Measurements from ENCODE around the gene TMEFF2.

The TMEFF2 gene

GRCh38 chr2:192038110-192038509 is 156.6 kb downstream of the TMEFF2 start:
- 100% methylated on average over 1 of the region's 1 CpG for WGBS (ENCODE audit: insufficient coverage)
- Histone ChIP-seq H3K9me3 (ENCODE audit: control extremely low read depth in 1 of 5, control insufficient read depth in 4 of 5, insufficient read depth in 2 of 5, low read depth in 1 of 5, low read length in 4 of 5) (no peaks in the 10 kb centered on the region), H3K27ac (ENCODE audit: insufficient read depth in 1 of 2, low read depth in 1 of 2, low read length in 2 of 2, poor library complexity in 1 of 2, severe bottlenecking in 2 of 2) (no peak overlapping the region), H3K4me1 (ENCODE audit: control extremely low read depth in 1 of 4, control insufficient read depth in 4 of 4, insufficient read depth in 4 of 4, low read length in 3 of 4) (no peaks in the 10 kb centered on the region), H3K27me3 (replicated peaks in 2 of 5; ENCODE audit: control insufficient read depth in 4 of 5, insufficient read depth in 5 of 5, low read length in 4 of 5) (no peaks in the 10 kb centered on the region), H3K4me3 (ENCODE audit: control insufficient read depth in 1 of 7, extremely low read depth in 1 of 7, insufficient read depth in 4 of 7, low read depth in 2 of 7, low read length in 6 of 7) (no peak overlapping the region), H3K36me3 (ENCODE audit: control insufficient read depth in 4 of 4, insufficient read depth in 4 of 4, low read length in 3 of 4) (no peaks in the 10 kb centered on the region)
- ChIA-PET CTCF (no interaction called here), POLR2A (no interaction called here)
- no peak for DNase-seq

- Histone ChIP-seq H3K4me1 (ENCODE audit: control extremely low read depth in 1 of 4, control insufficient read depth in 4 of 4, insufficient read depth in 4 of 4, low read length in 3 of 4) (no peaks in the 10 kb centered on the region), H3K27me3 (replicated peaks in 2 of 5; ENCODE audit: control insufficient read depth in 4 of 5, insufficient read depth in 5 of 5, low read length in 4 of 5) (no peaks in the 10 kb centered on the region), H3K36me3 (ENCODE audit: control insufficient read depth in 4 of 4, insufficient read depth in 4 of 4, low read length in 3 of 4) (no peaks in the 10 kb centered on the region), H3K9me3 (ENCODE audit: control extremely low read depth in 1 of 5, control insufficient read depth in 4 of 5, insufficient read depth in 2 of 5, low read depth in 1 of 5, low read length in 4 of 5) (no peaks in the 10 kb centered on the region), H3K4me3 (ENCODE audit: control insufficient read depth in 1 of 7, extremely low read depth in 1 of 7, insufficient read depth in 4 of 7, low read depth in 2 of 7, low read length in 6 of 7) (no peak overlapping the region), H3K27ac (ENCODE audit: insufficient read depth in 1 of 2, low read depth in 1 of 2, low read length in 2 of 2, poor library complexity in 1 of 2, severe bottlenecking in 2 of 2) (no peak overlapping the region)
- ChIA-PET POLR2A (no interaction called here), CTCF (no interaction called here)
- DNase-seq = no peak
- 94% methylated on average over 3 of the region's 3 CpGs for WGBS (ENCODE audit: insufficient coverage)
Observed at GRCh38 chr2:192035731-192036442, 158.8 kb downstream of the TMEFF2 start.

- H3K27me3 ChIP-seq (replicated peaks in 2 of 5; ENCODE audit: control insufficient read depth in 4 of 5, insufficient read depth in 5 of 5, low read length in 4 of 5) = no peaks in the 10 kb centered on the region
- no peak for DNase-seq
- CTCF ChIA-PET = interaction anchor here (1.0 kb wide), 1 partner anchor 12 kb away, joined by 3 read pairs; no protein-coding TSS in a partner anchor
- H3K4me3 ChIP-seq (ENCODE audit: control insufficient read depth in 1 of 7, extremely low read depth in 1 of 7, insufficient read depth in 4 of 7, low read depth in 2 of 7, low read length in 6 of 7) = no peak overlapping the region
- no peaks in the 10 kb centered on the region for H3K4me1 ChIP-seq (ENCODE audit: control extremely low read depth in 1 of 4, control insufficient read depth in 4 of 4, insufficient read depth in 4 of 4, low read length in 3 of 4)
- 97% methylated on average over 3 of the region's 3 CpGs for WGBS (ENCODE audit: insufficient coverage)
- POLR2A ChIA-PET = no interaction called here
- H3K36me3 ChIP-seq (ENCODE audit: control insufficient read depth in 4 of 4, insufficient read depth in 4 of 4, low read length in 3 of 4) = no peaks in the 10 kb centered on the region
- H3K9me3 ChIP-seq (ENCODE audit: control extremely low read depth in 1 of 5, control insufficient read depth in 4 of 5, insufficient read depth in 2 of 5, low read depth in 1 of 5, low read length in 4 of 5) = no peaks in the 10 kb centered on the region
- H3K27ac ChIP-seq (ENCODE audit: insufficient read depth in 1 of 2, low read depth in 1 of 2, low read length in 2 of 2, poor library complexity in 1 of 2, severe bottlenecking in 2 of 2) = no peak overlapping the region
Observed at GRCh38 chr2:192030856-192031255, 163.9 kb downstream of the TMEFF2 start.

GRCh38 chr2:192030289-192030688 is 164.4 kb downstream of the TMEFF2 start:
- no peak for DNase-seq
- Histone ChIP-seq H3K4me3 (ENCODE audit: control insufficient read depth in 1 of 7, extremely low read depth in 1 of 7, insufficient read depth in 4 of 7, low read depth in 2 of 7, low read length in 6 of 7) (no peak overlapping the region), H3K27me3 (replicated peaks in 2 of 5; ENCODE audit: control insufficient read depth in 4 of 5, insufficient read depth in 5 of 5, low read length in 4 of 5) (no peaks in the 10 kb centered on the region), H3K4me1 (ENCODE audit: control extremely low read depth in 1 of 4, control insufficient read depth in 4 of 4, insufficient read depth in 4 of 4, low read length in 3 of 4) (no peaks in the 10 kb centered on the region), H3K27ac (ENCODE audit: insufficient read depth in 1 of 2, low read depth in 1 of 2, low read length in 2 of 2, poor library complexity in 1 of 2, severe bottlenecking in 2 of 2) (no peak overlapping the region), H3K36me3 (ENCODE audit: control insufficient read depth in 4 of 4, insufficient read depth in 4 of 4, low read length in 3 of 4) (no peaks in the 10 kb centered on the region), H3K9me3 (ENCODE audit: control extremely low read depth in 1 of 5, control insufficient read depth in 4 of 5, insufficient read depth in 2 of 5, low read depth in 1 of 5, low read length in 4 of 5) (no peaks in the 10 kb centered on the region)
- no CpG with 5 or more reads among the region's 1 CpG for WGBS (ENCODE audit: insufficient coverage)
- CTCF ChIA-PET = interaction anchor here (1.1 kb wide), 1 partner anchor 27 kb away, joined by 3 read pairs; no protein-coding TSS in a partner anchor
- POLR2A ChIA-PET = no interaction called here

GRCh38 chr2:192029089-192029488 is 165.6 kb downstream of the TMEFF2 start:
- Histone ChIP-seq H3K4me1 (ENCODE audit: control extremely low read depth in 1 of 4, control insufficient read depth in 4 of 4, insufficient read depth in 4 of 4, low read length in 3 of 4) (no peaks in the 10 kb centered on the region), H3K4me3 (ENCODE audit: control insufficient read depth in 1 of 7, extremely low read depth in 1 of 7, insufficient read depth in 4 of 7, low read depth in 2 of 7, low read length in 6 of 7) (no peak overlapping the region), H3K36me3 (ENCODE audit: control insufficient read depth in 4 of 4, insufficient read depth in 4 of 4, low read length in 3 of 4) (no peaks in the 10 kb centered on the region), H3K27me3 (replicated peaks in 2 of 5; ENCODE audit: control insufficient read depth in 4 of 5, insufficient read depth in 5 of 5, low read length in 4 of 5) (no peaks in the 10 kb centered on the region), H3K9me3 (ENCODE audit: control extremely low read depth in 1 of 5, control insufficient read depth in 4 of 5, insufficient read depth in 2 of 5, low read depth in 1 of 5, low read length in 4 of 5) (no peaks in the 10 kb centered on the region), H3K27ac (ENCODE audit: insufficient read depth in 1 of 2, low read depth in 1 of 2, low read length in 2 of 2, poor library complexity in 1 of 2, severe bottlenecking in 2 of 2) (no peak overlapping the region)
- CTCF ChIA-PET = interaction anchor here (1.1 kb wide), 1 partner anchor 28 kb away, joined by 3 read pairs; no protein-coding TSS in a partner anchor
- no CpG with 5 or more reads among the region's 2 CpGs for WGBS (ENCODE audit: insufficient coverage)
- POLR2A ChIA-PET = no interaction called here
- peak; percentile 7 to 11 (median 8) for DNase-seq

GRCh38 chr2:192026825-192027120 is 168.0 kb downstream of the TMEFF2 start:
- DNase-seq = no peak
- Histone ChIP-seq H3K27ac (ENCODE audit: insufficient read depth in 1 of 2, low read depth in 1 of 2, low read length in 2 of 2, poor library complexity in 1 of 2, severe bottlenecking in 2 of 2) (no peak overlapping the region), H3K4me1 (ENCODE audit: control extremely low read depth in 1 of 4, control insufficient read depth in 4 of 4, insufficient read depth in 4 of 4, low read length in 3 of 4) (no peaks in the 10 kb centered on the region), H3K27me3 (replicated peaks in 2 of 5; ENCODE audit: control insufficient read depth in 4 of 5, insufficient read depth in 5 of 5, low read length in 4 of 5) (no peaks in the 10 kb centered on the region), H3K9me3 (ENCODE audit: control extremely low read depth in 1 of 5, control insufficient read depth in 4 of 5, insufficient read depth in 2 of 5, low read depth in 1 of 5, low read length in 4 of 5) (no peaks in the 10 kb centered on the region), H3K4me3 (ENCODE audit: control insufficient read depth in 1 of 7, extremely low read depth in 1 of 7, insufficient read depth in 4 of 7, low read depth in 2 of 7, low read length in 6 of 7) (no peak overlapping the region), H3K36me3 (ENCODE audit: control insufficient read depth in 4 of 4, insufficient read depth in 4 of 4, low read length in 3 of 4) (no peaks in the 10 kb centered on the region)
- WGBS (ENCODE audit: insufficient coverage) = 100% methylated on average over 1 of the region's 1 CpG
- CTCF ChIA-PET = no interaction called here
- POLR2A ChIA-PET = no interaction called here

- Histone ChIP-seq H3K4me1 (ENCODE audit: control extremely low read depth in 1 of 4, control insufficient read depth in 4 of 4, insufficient read depth in 4 of 4, low read length in 3 of 4) (no peaks in the 10 kb centered on the region), H3K4me3 (ENCODE audit: control insufficient read depth in 1 of 7, extremely low read depth in 1 of 7, insufficient read depth in 4 of 7, low read depth in 2 of 7, low read length in 6 of 7) (no peak overlapping the region), H3K27me3 (replicated peaks in 2 of 5; ENCODE audit: control insufficient read depth in 4 of 5, insufficient read depth in 5 of 5, low read length in 4 of 5) (no peaks in the 10 kb centered on the region), H3K27ac (ENCODE audit: insufficient read depth in 1 of 2, low read depth in 1 of 2, low read length in 2 of 2, poor library complexity in 1 of 2, severe bottlenecking in 2 of 2) (no peak overlapping the region), H3K36me3 (ENCODE audit: control insufficient read depth in 4 of 4, insufficient read depth in 4 of 4, low read length in 3 of 4) (no peaks in the 10 kb centered on the region), H3K9me3 (ENCODE audit: control extremely low read depth in 1 of 5, control insufficient read depth in 4 of 5, insufficient read depth in 2 of 5, low read depth in 1 of 5, low read length in 4 of 5) (no peaks in the 10 kb centered on the region)
- no peak for DNase-seq
- POLR2A ChIA-PET = no interaction called here
- 92% methylated on average over 5 of the region's 7 CpGs for whole genome bisulfite sequencing (ENCODE audit: insufficient coverage)
- CTCF ChIA-PET = no interaction called here
Observed at GRCh38 chr2:192026059-192026824, 168.5 kb downstream of the TMEFF2 start.

Data from common myeloid progenitor, CD34-positive (primary cell).